Spleen (tissue), 11 donors: ENCODE measurements around the gene HERC3. TPM values are rescaled to one million over a fixed set of nuclear protein-coding genes. Genes with fewer than 3 reads are reported as not detected.

ENCODE experiments used
- DNase-seq: peaks from one replicate; pipeline ENCODE4 v3.0.0-alpha.2; 2020
- H3K27ac ChIP-seq, 8 donors: fragments of 200-600 bp; sonication (generic) in 7 of 8; 1 replicate in 4 of 8; 2 replicates in 4 of 8; pipeline versions ENCODE4 v1.5.0 to v1.8.0; 2016 to 2021; ENCODE audit warnings: inconsistent platforms in 4 of 8, mild to moderate bottlenecking in 4 of 8, moderate library complexity in 1 of 8
- H3K27me3 ChIP-seq, 7 donors: fragments of 200-600 bp; sonication (generic) in 6 of 7; replicated peaks in 1 of 7; 1 replicate in 4 of 7; 2 replicates in 3 of 7; pipeline versions ENCODE4 v1.5.0 to v1.8.0; 2016 to 2021; ENCODE audit warnings: inconsistent platforms in 3 of 7, mild to moderate bottlenecking in 1 of 7
- H3K36me3 ChIP-seq, 6 donors: fragments of 200-600 bp; sonication (generic) in 5 of 6; 1 replicate in 4 of 6; 2 replicates in 2 of 6; pipeline versions ENCODE4 v1.5.0 to v1.8.0; 2016 to 2021; ENCODE audit warnings: inconsistent platforms in 2 of 6
- H3K4me1 ChIP-seq, 6 donors: fragments of 200-600 bp; sonication (generic) in 5 of 6; 1 replicate in 3 of 6; 2 replicates in 3 of 6; pipeline versions ENCODE4 v1.5.0 to v1.8.0; 2016 to 2021; ENCODE audit warnings: inconsistent platforms in 3 of 6
- H3K4me3 ChIP-seq, 8 donors: fragments of 200-600 bp; sonication (generic) in 7 of 8; 1 replicate in 4 of 8; 2 replicates in 4 of 8; pipeline versions ENCODE4 v1.5.0 to v1.8.0; 2016 to 2021; ENCODE audit warnings: inconsistent platforms in 4 of 8, mild to moderate bottlenecking in 4 of 8, moderate library complexity in 2 of 8
- H3K9me3 ChIP-seq, 8 donors: fragments of 200-600 bp; sonication (generic) in 7 of 8; 1 replicate in 4 of 8; 2 replicates in 4 of 8; pipeline versions ENCODE4 v1.5.0 to v1.8.0; 2016 to 2021; ENCODE audit warnings: inconsistent platforms in 4 of 8
- CTCF ChIP-seq, 11 experiments: fragments of 200-600 bp in 7 of 11; fragments of 450-650 bp in 4 of 11; sonication (generic) in 4 of 11; IDR thresholded peaks in 8 of 11; conservative IDR thresholded peaks in 3 of 11; 1 replicate in 7 of 11; 2 replicates in 4 of 11; pipeline versions ENCODE4 v1.4.0 to v1.8.0; 2016 to 2021; ENCODE audit warnings: antibody characterized with exemption in 11 of 11, inconsistent platforms in 4 of 11, mild to moderate bottlenecking in 1 of 11
- POLR2A ChIP-seq, 3 donors: fragments of 450-650 bp; IDR thresholded peaks; one replicate each; pipeline ENCODE4 v1.5.1; 2017; ENCODE audit warnings: antibody characterized with exemption in 3 of 3, mild to moderate bottlenecking in 1 of 3
- POLR2AphosphoS5 ChIP-seq, 3 donors: sonication (generic); formaldehyde crosslinking; IDR thresholded peaks; one replicate each; pipeline ENCODE4 v1.5.1; 2017; ENCODE audit warnings: antibody characterized with exemption in 3 of 3
- WGBS, 5 donors: extraction: QIAGEN DNeasy Blood & Tissue Kit in 3 of 5; methylation state at CpG; one replicate each; pipeline versions ENCODE4 v1.1.5 to v1.1.7; 2013 to 2018; 5-methylcytosine and 5-hydroxymethylcytosine counted together
- intact Hi-C: fragments of 100-400 bp; cut with DNase I; formaldehyde crosslinking; loops from one replicate; pipeline ENCODE4 v1.15.0; 2023; ENCODE audit warnings: low total_unique reads
- polyA plus RNA-seq, 3 donors: library from polyadenylated mRNA; stranded (reverse); fragments of 200-250 nt; gene quantifications; one replicate each; pipeline ENCODE4 v1.2.1, GENCODE V29; 2013
- total RNA-seq, 7 donors: library from RNA; depleted of rRNA in 3 of 7; stranded (reverse); fragments of >200 nt in 3 of 7; fragmentation: NEBNext Ultra II Directional in 4 of 7; extraction: Animal tissue kit (Norgen Biotek cat#: 25700) in 4 of 7; gene quantifications; one replicate each; pipeline versions ENCODE4 v1.1.0 to v1.2.1, GENCODE V29; 2016 to 2021
- donor health status: healthy with polysubstance abuse.
- donor health status: DM: no; HTN: no; CAD: no; lungs with moderate emphysema.
- donor health status: DM: no; HTN: no; CAD: no.
- donor health status: Bipolar disorder and iron deficiency.
- donor health status: healthy.
- donor health status: DM: no; HTN: no; CAD: no.
- donor health status: DM: yes; HTN: yes; CAD: no.

HERC3 gene
- total and polyA plus RNA-seq, 10 donors, result 4.4 to 73.5 (median 62.2) TPM

DNA sequence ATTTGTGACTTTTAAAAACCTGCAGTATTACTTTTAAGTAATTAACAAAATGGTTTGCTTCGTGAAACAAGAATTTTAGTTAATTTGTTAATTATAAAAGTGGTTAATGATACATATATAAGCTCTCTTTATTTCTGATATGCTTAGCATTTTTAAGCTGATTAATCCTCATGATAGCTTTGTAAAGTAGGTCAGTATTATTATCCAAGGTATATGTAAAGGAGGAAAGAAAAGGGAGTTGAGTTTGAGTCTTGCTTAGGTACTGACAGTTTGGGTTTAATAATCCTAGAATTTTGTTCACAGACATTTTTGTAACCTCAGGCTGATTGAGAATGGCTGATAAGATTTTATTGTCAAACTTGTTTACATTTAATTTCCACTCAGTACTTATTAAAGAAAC lies 21.8 kb downstream of the HERC3 start:
- WGBS, 5 donors, result 80 to 93% (median 91%) methylated on average over 1 of the region's 1 CpG
- Histone ChIP-seq H3K4me3 (no peak overlapping the region), H3K27me3 (no peaks in the 10 kb centered on the region), H3K4me1 (peaks cover 17 to 77% (median 50%) of the 10 kb centered on the region in 6 donors), H3K36me3 (peaks cover 0 to 36% (median 0%) of the 10 kb centered on the region in 6 donors), H3K27ac (peak overlapping the region in 7 of 8 donors; percentile 45 to 82 (median 71)), H3K9me3 (no peaks in the 10 kb centered on the region)
- TF ChIP-seq POLR2A (IDR thresholded peaks at IDR 0.05) (no peak), CTCF (IDR thresholded peaks at IDR 0.05 in 8 of 11, conservative IDR thresholded peaks at IDR 0.05 in 3 of 11) (no peak), POLR2AphosphoS5 (IDR thresholded peaks at IDR 0.05) (no peak)
- no peak for DNase-seq
- intact Hi-C loops, result no loop called here

- no peak overlapping the region for H3K27ac ChIP-seq
- peaks cover 13 to 62% (median 36%) of the 10 kb centered on the region in 6 donors for H3K4me1 ChIP-seq
- no peak overlapping the region for H3K4me3 ChIP-seq
- intact Hi-C loops, result no loop called here
- H3K9me3 ChIP-seq, result no peaks in the 10 kb centered on the region
- H3K27me3 ChIP-seq, result no peaks in the 10 kb centered on the region
- DNase-seq, result no peak
- peaks cover 0 to 28% (median 0%) of the 10 kb centered on the region in 6 donors for H3K36me3 ChIP-seq
- TF ChIP-seq POLR2AphosphoS5 (IDR thresholded peaks at IDR 0.05) (no peak), CTCF (IDR thresholded peaks at IDR 0.05 in 8 of 11, conservative IDR thresholded peaks at IDR 0.05 in 3 of 11) (no peak), POLR2A (IDR thresholded peaks at IDR 0.05) (no peak)
- WGBS, 5 donors, result 97 to 99% (median 98%) methylated on average over 4 of the region's 4 CpGs
Observed at GRCh38 chr4:88616275-88617150, 24.2 kb downstream of the HERC3 start.

DNA sequence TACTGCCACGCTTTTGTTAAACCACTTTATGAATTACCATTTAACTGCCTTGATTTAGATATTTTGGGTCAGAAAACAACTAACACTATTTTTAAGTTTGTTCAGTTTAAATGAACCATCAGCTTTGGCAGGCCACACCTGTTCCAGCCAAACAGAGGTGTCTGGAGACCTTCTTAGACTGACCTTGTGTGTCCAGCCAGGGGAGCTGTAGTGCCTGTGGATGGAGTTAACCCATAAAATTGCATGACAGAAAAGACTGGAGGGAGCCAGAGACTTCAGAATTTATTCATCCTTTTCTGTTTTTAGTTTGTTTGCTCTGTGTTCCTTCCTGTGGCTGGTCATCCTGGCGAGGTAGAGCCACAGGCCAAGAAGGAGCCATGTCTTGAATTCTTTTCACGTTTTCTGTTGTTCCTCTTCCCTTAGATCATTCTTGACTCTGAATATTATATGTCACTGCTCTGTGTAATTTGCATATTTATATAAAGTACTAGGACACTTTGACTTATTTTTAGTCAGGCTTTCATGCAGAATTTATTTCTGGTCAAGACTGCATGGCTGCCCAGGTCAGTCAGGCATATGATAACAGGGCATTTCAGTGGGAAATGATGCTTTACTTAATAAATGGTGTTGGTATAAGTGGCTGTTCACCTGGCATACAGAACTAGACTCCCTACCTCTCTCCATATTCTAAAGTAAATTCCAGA lies 26.7 kb downstream of the HERC3 start:
- WGBS, 5 donors, result 79 to 83% (median 82%) methylated on average over 3 of the region's 3 CpGs

More for the DNA sequence above, 26.7 kb downstream of the HERC3 start:
- Histone ChIP-seq H3K4me3 (no peak overlapping the region), H3K27me3 (no peaks in the 10 kb centered on the region), H3K36me3 (peaks cover 0 to 48% (median 2%) of the 10 kb centered on the region in 6 donors), H3K27ac (no peak overlapping the region), H3K9me3 (peaks cover 0 to 12% (median 9%) of the 10 kb centered on the region in 8 donors), H3K4me1 (peaks cover 0 to 41% (median 12%) of the 10 kb centered on the region in 6 donors)
- TF ChIP-seq POLR2AphosphoS5 (IDR thresholded peaks at IDR 0.05) (no peak), CTCF (IDR thresholded peaks at IDR 0.05 in 8 of 11, conservative IDR thresholded peaks at IDR 0.05 in 3 of 11) (no peak)
- intact Hi-C loops, result no loop called here
- DNase-seq, result no peak
